HG03039 (cell line): ENCODE results near the gene PAPPA.
A peak's percentile ranks its signal among the peaks of the same experiment; 100 is the strongest.

Experiments used
- ATAC-seq: cut with Tn5 transposase; IDR thresholded peaks from one replicate; pipeline ENCODE4 v1.9.1; 2021; ENCODE audit warnings: mild to moderate bottlenecking, moderate library complexity; ENCODE audit not compliant: unreplicated experiment

PAPPA gene

DNA sequence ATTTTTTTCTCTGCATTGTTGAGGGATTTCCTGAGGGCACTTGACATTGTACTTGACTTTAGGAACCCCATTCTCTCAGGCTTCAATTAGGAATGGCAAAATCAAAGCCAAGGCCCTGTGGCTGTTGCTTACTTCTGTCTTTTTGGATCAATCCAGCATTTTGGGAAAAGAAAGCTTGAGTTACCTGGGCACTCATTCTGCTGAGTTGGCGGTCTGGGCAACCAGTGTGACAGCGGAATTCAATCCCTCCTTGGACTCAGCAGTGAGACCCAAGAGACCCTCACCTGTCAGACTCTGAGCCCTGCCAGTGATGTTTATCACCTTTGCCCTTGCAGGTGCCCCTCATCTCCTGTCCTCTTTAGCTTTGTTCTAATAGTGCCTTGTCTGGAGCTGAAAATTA, 225.3 kb downstream of the PAPPA start:
- ATAC-seq: no peak

DNA sequence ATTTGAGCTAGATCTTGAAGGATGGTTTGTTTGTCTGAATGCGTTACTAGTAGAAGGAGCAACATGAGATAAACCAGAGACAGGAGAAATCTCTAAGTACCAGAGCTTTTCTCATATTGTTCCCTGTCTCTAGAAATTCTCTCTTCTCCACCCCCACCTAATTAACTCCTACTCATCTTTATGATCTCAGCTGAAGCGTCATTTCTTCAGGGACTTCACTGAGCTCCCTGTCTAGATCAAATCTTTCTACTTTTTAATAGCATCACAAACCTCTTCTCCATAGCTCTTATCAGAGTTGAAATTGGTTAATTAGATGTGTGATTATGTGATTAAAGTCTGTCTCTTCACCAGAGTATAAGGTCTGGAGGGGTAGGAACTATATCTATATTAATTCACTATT, 226.2 kb downstream of the PAPPA start:
- no peak for ATAC-seq

DNA sequence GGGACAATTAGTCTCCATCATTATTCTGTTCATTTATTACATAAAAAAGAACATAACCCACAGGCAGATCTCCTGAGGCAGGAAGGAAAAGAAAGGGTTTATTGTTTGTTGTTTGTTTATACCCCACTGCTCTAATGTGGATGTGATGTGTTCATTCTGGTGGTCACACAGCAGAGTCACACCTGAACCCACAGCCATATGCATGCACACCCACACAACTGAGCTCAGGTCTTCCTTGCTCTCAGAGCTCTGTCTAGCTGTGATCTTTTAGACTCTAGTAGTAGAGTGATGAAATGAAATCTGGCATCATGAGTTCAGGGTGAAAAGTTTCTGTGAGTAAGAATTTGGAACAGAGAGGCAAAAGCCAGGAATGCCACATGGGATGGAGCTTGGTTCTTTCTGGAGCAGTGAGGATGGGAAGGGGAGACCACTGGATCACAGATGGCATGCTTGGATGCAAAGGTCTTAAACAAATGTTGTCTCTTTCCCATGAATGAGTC, 227.0 kb downstream of the PAPPA start:
- no peak for ATAC-seq

DNA sequence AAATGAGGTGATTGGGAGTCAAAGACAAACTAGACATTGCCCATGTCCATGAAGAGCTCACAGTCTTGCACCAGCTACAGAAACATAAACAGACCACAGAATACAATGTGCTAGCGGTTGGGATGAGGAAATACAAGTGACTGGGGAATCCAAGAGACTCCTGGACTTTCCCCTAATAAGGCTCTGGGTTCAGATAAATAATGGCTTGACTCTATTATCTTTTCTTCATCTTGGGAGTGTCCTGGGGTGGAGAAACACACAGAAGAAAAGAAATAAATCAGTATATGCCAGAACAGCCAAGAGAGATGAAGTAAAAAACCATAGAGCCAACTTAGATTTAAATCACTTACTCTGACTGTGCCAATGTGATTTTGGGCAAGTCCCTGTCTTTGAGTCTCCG, 227.8 kb downstream of the PAPPA start:
- ATAC-seq: no peak

DNA sequence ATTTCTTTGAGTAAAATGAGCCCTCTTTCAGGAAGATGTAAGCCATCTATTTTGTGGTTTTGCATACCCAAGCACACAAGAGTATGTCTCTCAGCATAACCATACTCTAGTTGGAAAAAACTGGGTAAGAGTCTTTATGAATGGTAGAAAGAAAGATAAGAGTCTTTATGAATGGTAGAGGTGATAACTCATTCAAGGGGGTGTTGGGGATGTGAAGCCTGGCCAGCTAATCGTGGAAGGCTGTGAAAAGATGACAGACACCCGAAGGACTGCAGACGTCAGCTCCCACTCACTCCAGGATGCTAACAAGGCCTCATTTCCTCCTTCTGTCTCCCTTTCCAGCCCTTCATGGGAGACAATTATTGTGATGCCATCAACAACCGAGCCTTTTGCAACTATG, 228.5 kb downstream of the PAPPA start:
- ATAC-seq: no peak

DNA sequence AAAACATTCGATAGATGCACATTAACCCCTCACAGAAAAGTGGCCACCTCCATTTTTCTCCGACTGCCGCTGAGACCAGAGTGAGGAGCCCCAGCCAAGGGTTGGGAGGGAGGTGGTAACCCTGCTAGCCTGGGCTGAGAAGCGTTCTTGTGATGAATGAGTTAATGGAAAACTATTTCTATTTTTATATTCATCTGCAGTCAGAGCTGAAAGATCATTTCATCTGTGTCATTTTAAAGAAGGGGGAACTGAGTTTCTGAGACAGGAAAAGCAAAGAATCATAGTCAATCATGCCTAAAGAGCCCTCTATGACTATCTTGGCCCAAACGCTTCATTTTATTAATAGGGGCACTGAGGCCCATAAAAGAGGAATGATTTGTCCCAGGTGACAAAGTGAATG, 229.5 kb downstream of the PAPPA start:
- ATAC-seq: no peak

DNA sequence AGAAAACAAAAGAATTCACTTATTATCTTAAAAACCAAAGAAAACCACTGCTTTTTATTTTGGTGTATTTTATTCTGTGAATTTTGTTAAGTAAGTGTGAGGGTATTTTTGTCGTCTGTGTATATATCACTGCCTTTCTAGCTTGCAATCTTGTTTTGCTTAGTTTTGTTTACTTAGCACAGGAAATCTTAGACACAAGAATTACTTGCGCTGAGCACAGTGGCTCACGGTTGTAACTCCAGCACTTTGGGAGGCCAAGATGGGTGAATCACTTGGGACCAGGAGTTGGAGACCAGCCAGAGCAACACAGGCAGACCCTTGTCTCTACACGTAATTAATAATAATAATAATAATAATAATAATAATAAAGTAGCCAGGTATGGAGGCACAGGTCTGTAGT, 230.3 kb downstream of the PAPPA start:
- ATAC-seq: no peak

DNA sequence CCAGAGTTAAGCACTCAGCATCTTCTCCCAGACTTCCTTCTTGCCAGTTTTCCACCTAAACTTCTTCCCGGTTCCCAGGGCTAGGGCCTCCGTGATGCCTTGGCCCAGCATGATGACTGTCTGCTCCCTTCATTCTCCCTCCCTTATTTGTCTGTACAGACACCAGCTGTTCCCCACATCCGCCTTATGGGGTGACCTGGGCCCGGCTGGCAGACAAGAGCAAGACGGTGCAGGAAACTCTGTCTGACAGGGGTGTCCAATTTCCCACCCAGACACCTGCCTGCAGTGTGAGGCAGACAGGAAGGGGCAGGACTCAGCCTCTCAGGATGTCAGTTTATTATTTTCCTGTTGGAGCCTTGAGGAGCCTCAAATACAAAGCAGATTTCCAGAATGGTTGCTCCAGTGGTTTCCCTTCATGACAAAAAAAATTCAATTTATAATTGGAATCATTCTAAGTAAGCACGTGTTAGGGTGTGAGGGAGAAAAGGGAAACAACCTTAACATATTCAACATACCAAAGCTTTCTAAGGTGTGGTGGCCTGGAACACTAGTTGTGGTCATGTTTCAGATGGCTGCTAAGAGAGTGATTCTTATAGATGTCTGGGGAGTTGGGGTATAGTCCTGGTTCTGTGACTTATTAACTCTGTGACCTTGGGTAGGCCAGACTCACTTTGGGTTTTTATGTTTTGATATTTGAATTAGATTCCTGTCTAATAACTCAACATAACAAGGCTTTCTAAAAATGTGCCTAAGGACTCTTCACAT, 234.5 kb downstream of the PAPPA start:
- ATAC-seq: no peak

DNA sequence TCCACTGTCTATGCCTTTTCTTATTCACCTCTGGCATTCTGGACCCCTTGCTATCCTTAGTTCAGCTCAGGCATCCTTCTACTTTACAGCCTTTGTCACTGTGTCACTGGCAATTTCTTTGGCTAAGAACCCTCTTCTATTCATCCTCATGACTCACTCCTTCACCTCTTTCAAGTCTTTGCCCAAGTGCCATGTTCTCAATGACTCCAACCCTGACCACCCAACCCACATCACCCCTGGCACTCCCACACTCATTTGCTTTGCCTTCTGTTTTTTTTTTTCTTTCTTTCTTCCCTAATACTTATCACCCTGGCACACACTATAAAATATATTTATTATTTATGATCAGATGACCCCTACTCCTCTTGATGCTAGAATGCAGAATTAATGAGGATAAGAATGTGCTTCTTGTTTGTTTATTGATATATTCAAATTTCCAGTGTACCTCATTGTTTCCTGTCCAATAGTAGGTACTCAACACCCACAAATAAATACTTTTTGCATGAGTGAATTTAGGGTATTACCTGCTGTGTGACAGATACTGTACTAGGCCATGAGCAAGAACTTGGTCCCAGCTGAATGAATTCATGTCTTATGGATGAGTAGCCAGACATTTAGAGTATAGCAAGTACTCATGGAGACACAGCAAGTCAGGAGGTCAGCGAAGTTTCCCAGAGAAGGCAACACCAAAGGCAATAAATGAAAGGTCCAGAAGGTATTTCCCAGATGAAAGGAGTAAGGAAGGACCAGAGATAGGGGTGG, 236.1 kb downstream of the PAPPA start:
- ATAC-seq: no peak

DNA sequence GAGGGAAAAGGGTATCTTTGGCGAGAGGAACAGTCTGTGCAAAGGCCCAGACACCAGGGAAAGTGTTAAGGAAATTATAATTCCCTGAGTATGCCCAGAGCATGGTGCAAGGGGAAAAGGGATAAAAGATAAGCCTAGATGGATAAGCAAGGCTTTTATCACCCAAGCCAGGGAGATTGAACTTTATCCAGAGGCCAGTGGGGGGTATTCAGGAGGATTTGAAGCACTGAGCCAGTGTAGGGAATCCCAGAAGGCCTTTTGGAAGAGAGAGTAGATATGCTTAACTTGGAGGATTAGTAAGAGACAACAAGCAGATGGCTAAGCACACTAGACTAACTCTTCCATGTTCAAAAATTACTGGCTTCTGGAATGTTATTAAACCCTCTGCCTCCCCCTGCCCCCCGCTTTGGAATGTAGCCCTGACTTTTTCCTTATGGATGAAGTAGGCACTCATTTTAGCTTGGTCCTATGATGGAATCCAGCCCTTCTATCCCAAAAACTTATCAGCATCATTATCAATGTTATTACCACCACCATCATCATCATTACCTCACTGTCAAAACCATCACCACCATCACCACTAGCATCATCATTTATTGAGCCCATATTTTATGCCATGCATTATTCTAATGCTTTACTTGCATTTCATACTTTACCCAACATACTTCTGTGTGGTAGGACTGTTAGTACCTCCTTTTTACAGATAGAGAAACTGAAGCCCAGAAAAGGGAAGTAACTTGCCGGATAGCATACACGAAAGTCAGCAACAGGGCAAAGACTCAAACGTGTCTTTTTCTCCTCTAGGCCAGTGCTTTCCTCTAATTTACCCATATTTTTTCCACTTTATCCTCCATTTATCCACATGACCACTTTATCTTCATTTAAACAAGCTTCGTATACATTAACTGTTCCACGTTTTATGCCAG, 237.0 kb downstream of the PAPPA start:
- ATAC-seq: peak; percentile 61

DNA sequence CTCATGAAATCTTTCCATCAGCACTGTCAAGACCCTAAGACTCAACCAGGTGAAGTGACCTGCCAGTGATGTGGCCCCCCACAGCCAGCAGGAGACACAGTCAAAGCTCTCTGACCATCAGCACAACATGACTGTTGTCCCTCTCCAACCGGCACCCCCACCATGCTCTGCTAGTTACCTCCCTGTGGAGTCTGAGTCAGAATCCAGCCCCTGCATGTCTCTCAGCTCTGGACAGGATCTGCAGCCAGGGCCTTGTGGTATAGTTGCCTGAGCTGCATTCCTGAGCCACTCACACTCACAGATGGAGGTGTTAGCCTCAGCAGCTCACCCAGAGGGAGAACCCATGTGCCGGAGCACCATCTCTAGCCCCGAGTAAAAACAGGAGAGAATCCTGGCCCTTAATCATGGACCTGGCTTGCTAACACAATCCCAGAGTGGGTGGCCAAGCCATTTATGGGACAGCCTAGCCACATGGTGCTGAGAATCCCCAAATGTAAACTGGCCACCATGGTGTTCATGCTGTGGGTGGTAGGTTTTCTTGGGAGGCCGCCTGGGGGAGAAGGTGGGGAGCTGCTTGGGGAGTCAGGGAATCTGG, 237.8 kb downstream of the PAPPA start:
- ATAC-seq: no peak

DNA sequence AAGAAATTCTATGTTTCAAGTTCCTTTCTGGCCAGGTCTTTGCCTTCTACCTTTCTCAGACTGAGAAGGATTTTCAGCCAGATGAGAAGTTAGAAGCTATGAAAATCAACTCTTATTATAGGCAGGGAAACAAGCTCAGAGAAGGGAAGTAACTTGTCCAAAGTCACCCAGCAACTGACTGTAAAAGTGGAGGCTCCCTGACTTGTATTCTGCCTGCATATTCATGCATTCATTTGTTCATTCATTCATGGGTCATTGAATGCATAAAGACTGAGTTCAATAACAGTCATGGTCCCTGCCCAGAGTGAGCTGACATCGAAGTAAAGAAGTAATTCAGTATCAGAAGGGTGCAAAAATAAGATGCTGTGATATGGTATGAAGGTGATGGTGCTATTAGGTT, 239.6 kb downstream of the PAPPA start:
- ATAC-seq: no peak

DNA sequence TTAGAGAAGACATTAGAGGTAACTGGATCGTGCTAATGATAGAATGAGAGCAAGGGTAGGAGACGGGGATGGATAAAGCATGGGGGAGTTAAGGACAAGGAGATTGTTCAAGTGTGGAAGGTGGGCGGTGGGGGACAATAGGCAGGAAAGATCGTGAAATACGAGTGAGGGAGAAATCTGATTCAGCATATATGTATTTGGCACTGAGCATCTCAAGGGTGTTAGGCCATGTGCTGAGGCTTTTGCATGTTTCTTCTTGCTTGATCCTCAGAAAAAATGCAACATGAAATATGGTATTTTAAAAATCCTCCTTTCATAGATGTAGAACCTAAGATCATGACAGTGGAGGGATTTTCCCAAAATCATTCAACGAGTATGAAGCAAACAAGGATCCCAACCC, 240.5 kb downstream of the PAPPA start:
- ATAC-seq: no peak

DNA sequence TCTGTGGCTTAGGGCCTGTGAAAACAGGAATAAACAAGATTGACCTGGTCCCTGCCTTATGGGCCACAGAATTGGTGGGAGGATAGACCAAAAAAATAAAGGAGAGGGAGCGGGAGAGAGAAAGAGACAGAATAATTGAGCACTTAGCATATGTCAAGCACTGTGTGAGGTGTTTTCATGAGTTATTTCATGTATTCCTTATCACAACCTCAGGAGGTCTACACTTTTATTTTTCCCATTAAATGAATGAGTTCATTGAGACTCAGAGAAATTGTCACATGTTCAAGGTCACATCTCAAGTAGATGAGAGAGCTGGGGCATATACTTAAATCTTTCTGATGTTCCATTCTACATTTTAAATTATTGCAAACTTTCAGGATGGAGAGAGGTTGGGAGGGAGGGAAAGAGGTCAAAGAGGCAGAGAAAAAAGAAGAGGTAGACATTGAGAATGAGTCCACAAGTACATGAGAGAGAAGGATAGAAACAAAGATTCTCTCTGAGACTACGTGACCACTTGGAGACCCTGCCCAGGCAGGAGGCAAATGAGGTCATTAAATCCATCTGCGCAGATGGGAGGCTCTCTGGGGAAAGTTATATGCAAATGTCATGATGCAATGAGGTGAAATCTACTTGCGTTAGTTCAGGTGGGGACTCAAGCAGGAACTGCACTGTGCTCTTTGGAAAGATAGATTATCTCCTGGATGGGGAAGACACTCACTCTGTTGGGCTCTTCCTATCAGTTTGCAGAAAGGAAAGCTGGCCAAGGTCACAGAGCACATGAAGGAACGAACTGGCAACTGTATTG, 241.5 kb downstream of the PAPPA start:
- no peak for ATAC-seq

DNA sequence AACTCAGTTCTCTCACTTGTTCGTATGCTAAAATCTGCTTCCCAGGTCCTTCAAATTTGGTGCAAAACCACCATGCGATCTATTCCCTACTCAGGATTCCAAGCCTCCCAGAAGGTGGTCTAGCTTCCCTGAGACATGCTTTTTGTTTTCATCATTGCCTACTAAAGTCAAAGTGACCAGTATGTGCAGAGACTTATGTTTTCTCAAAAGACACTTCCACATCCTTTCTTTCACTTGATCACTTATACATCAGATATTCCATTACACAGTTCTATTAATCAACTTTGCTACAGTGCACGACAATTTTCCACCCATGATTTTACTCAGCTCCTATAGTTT, 242.1 kb downstream of the PAPPA start:
- ATAC-seq: no peak

DNA sequence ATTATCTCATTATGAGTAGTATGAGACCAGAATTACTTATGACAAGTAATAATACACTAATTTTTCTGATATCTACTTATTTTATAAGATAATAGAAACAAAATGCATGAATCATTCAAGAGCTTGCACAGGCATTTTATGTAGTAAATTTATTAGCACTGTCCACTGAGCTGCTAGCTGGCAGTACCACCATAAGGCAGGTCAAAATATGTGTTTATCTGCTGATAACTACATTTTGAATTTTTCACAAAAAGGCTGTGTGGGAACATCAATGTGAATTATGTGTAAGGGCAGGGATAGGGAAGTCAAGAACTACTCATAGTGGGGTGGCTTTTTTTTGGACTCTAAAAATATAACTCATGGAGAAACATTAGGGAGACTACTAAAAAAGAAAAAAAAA, 249.6 kb downstream of the PAPPA start:
- ATAC-seq: no peak

DNA sequence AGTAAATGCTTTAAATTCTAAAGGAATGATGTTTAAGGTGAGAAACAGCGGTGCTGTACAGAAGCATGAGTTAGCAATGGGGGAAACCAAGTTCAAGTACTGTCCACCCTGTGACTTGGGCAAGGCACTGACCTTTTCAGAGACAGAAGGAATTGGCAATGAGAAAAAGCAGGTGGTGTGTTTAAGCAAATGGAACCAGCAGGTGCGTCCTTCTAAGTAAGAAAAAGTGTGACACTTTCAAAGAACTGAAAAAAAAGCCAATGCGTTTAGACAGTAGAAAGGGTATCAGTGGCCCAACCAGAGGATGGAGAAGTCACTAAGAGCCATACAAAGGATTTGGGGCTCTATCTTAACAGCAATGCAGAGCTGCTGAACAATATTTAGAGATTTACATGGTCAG, 250.6 kb downstream of the PAPPA start:
- no peak for ATAC-seq

DNA sequence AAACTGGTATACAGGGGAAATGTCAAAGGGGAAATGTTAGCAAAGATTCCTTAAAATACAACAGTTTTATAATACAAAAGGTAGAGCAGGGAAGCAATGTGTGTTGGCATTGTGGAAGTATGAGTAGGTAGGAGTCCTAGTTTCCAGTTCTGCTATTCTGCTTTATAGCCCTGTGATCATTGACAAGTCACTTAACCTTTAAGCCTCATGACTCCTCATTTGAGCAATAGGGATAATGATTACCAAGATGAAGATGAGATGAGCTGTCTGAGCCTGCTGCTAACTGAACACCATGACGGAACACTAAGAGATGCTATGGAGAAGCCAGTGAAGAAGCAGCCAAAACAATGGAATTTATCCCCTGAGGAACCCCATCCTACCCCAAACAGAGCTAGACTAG, 251.7 kb downstream of the PAPPA start:
- no peak for ATAC-seq

DNA sequence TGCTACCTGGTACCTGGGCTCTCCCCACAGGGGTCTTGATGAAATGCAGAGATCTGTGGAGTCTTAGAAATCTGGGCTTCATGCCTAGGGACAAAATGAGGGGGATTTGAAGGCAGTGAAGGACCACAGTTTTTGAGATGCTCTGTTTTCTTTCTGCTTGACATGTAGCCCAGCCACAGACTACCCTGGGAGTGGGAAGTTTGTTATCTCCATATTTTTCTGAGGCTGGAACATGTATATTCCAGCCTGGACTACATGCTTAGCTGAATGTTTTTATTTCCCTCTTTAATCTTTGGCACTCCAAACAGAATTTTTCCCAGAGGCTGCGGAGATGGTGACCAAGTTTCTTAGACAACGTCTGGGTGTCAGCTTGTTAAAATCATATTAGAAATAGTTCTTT, 252.9 kb downstream of the PAPPA start:
- ATAC-seq: no peak

DNA sequence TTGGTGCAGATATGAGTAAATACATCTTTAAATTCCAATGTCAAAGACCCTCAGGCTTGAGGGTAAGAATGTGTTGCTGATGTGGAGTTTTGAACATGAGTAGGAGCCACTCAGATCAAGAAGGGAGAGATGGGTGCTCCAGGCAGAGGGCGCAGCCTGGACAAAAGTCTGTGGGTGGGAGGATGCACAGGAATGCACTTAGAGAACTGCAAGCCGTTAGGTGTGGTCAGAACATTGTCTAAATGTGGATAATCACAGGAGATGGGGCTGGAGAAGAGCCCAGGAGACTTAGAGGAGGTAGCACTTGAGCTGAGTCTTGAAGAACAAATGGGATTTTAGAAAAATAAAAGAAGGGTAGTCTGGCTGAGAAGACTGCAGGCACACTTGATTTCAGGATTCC, 255.5 kb downstream of the PAPPA start:
- ATAC-seq: no peak
